ENCODE results near the gene PRR23C.

DNA sequence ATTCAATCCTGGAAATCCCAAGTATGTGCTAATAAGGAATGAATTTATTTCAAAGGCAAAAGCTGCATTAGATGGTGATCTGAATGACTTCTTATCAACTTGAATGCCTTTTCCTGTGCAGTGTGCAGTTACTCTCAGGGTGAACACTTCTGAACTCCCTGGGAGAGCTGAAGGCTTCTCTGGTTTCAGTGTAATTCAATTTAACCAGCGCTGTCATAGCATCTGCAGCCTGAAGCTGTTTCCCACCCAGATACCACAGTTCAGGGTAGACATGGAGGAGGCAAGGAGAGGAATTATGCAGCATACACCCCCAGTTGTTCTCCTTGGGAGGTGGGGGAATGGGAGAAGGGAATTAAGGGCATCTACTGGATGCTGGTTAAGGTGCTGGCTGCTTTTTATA is 49.1 kb upstream of the PRR23C start:
- TF ChIP-seq CTCF (conservative IDR thresholded peaks at IDR 0.05; ENCODE audit: low read length) (no peak), EZH2phosphoT487 (IDR thresholded peaks at IDR 0.05; ENCODE audit: borderline replicate concordance, low read depth, low read length) (no peak)
